Glutamatergic neuron (in vitro differentiated cells): ENCODE results near the gene ATP2C1. TPM values are rescaled to one million over a fixed set of nuclear protein-coding genes. Genes with fewer than 3 reads are reported as not detected.

Experiments
- DNase-seq: peaks from one replicate; pipeline ENCODE4 v3.0.0; 2022
- H3K27ac Mint-ChIP-seq: one replicate; pipeline ENCODE4 v1.8.0; 2020; ENCODE audit warnings: mild to moderate bottlenecking, mixed read lengths, inconsistent platforms; ENCODE audit not compliant: unreplicated experiment
- H3K27me3 Mint-ChIP-seq: one replicate; pipeline ENCODE4 v1.8.0; 2020; ENCODE audit warnings: mild to moderate bottlenecking, moderate library complexity, mixed read lengths, inconsistent platforms; ENCODE audit not compliant: unreplicated experiment
- H3K36me3 Mint-ChIP-seq: one replicate; pipeline ENCODE4 v1.8.0; 2020; ENCODE audit warnings: mild to moderate bottlenecking, mixed read lengths, inconsistent platforms; ENCODE audit not compliant: unreplicated experiment
- H3K4me1 Mint-ChIP-seq: one replicate; pipeline ENCODE4 v1.8.0; 2020; ENCODE audit warnings: mild to moderate bottlenecking, low read depth, mixed read lengths, inconsistent platforms; ENCODE audit not compliant: unreplicated experiment
- H3K4me3 Mint-ChIP-seq: one replicate; pipeline ENCODE4 v1.8.0; 2020; ENCODE audit warnings: mild to moderate bottlenecking, mixed read lengths, inconsistent platforms; ENCODE audit not compliant: unreplicated experiment
- H3K9me3 Mint-ChIP-seq: one replicate; pipeline ENCODE4 v1.8.0; 2020; ENCODE audit warnings: mild to moderate bottlenecking, moderate library complexity, mixed read lengths, inconsistent platforms; ENCODE audit not compliant: unreplicated experiment
- CTCF ChIP-seq: fragments of 200-600 bp; sonication (generic); IDR thresholded peaks from one replicate; pipeline ENCODE4 v1.5.0; 2021; ENCODE audit not compliant: partially characterized antibody, unreplicated experiment
- total RNA-seq: library from RNA; stranded (reverse); fragmentation: NEBNext Ultra II Directional; extraction: Animal tissue kit (Norgen Biotek cat#: 25700); gene quantifications from one replicate; pipeline ENCODE4 v1.2.1, GENCODE V29; 2021; ENCODE audit not compliant: unreplicated experiment

ATP2C1 gene
- total RNA-seq, 1 donor from 2014 or later = 130 TPM

DNA sequence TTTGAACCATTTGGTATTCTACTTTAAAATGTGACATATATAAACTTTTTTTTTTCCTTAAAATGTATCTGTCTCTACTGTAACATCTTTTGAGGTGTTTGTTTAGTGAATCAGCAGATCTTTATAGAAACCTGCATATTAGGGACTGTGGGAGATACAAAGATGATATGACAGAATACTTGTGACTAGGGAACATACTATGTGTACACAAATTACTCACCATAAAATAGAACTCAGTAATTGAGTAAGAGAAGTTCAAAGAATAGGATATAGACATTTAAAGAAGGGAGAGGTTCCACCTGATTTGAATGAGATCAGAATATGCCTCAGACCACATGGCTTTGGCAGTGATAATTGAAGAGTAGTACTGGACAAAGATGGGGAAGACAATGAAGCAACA is 47.9 kb downstream of the ATP2C1 start:
- Mint-ChIP-seq H3K4me3 (no peak overlapping the region), H3K36me3 (no peaks in the 10 kb centered on the region), H3K9me3 (no peaks in the 10 kb centered on the region), H3K27me3 (no peaks in the 10 kb centered on the region), H3K4me1 (no peaks in the 10 kb centered on the region), H3K27ac (no peak overlapping the region)
- no peak for TF ChIP-seq CTCF
- no peak for DNase-seq

DNA sequence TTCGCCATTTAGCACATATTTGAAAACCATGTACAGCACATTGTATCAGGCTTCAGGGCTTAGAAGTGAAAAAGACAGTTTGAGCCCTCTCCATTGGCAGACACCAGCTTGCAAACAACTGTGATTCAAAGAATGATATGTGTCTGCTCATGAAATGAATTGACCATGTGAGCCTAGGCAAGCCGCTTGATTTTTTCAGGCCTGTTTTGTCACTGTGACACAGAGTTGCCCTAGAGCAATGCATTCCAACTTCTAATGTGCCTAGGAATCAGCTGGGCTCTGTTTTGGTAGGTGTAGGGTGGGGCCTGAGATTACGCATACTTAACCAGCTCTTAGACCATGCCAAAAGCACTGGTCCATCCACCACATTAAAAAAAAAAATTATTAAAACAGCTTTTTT is 53.0 kb downstream of the ATP2C1 start:
- no peaks in the 10 kb centered on the region for H3K36me3 Mint-ChIP-seq
- H3K27ac Mint-ChIP-seq = no peak overlapping the region
- H3K4me1 Mint-ChIP-seq = no peaks in the 10 kb centered on the region
- H3K9me3 Mint-ChIP-seq = no peaks in the 10 kb centered on the region
- DNase-seq = no peak
- H3K4me3 Mint-ChIP-seq = no peak overlapping the region
- no peaks in the 10 kb centered on the region for H3K27me3 Mint-ChIP-seq
- no peak for TF ChIP-seq CTCF

- Mint-ChIP-seq H3K9me3 (no peaks in the 10 kb centered on the region), H3K36me3 (no peaks in the 10 kb centered on the region), H3K27me3 (no peaks in the 10 kb centered on the region), H3K27ac (no peak overlapping the region), H3K4me1 (no peaks in the 10 kb centered on the region), H3K4me3 (no peak overlapping the region)
- no peak for TF ChIP-seq CTCF
- DNase-seq = no peak
These were observed 54.3 kb downstream of the ATP2C1 start for GRCh38 chr3:130948001-130948773.

DNA sequence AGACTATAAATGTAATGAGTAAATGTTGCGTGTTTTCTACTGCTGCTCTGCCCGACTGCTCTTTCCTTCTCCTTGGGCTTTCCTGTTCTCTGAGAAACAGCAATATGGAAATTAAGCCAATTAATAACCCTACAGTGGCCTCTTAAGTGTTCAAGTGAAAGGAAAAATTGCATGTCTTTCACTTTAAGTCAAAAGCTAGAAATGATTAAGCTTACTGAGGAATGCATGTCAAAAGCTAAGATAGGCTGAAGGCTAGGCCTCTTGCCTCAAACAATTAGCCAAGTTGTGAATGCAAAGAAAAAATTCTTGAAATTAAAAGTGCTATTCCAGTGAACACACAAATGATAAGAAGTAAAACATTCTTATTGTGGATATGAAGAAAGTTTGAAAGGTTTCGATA is 55.0 kb downstream of the ATP2C1 start:
- no peak for DNase-seq
- Mint-ChIP-seq H3K9me3 (no peaks in the 10 kb centered on the region), H3K27ac (no peak overlapping the region), H3K4me1 (no peaks in the 10 kb centered on the region), H3K27me3 (no peaks in the 10 kb centered on the region), H3K4me3 (no peak overlapping the region), H3K36me3 (no peaks in the 10 kb centered on the region)
- TF ChIP-seq CTCF = no peak

GRCh38 chr3:130950124-130950523 is 56.2 kb downstream of the ATP2C1 start:
- DNase-seq = no peak
- H3K27ac Mint-ChIP-seq = no peak overlapping the region
- H3K9me3 Mint-ChIP-seq = no peaks in the 10 kb centered on the region
- no peaks in the 10 kb centered on the region for H3K27me3 Mint-ChIP-seq
- no peaks in the 10 kb centered on the region for H3K36me3 Mint-ChIP-seq
- TF ChIP-seq CTCF = no peak
- no peaks in the 10 kb centered on the region for H3K4me1 Mint-ChIP-seq
- H3K4me3 Mint-ChIP-seq = no peak overlapping the region
